WTC11 (cell line): ENCODE data around the gene HNRNPUL2. TPM values are rescaled to one million over a fixed set of nuclear protein-coding genes. Genes with fewer than 3 reads are reported as not detected.

Experiments used
- CREM ChIP-seq: sonication (generic); formaldehyde crosslinking; IDR thresholded peaks from 2 replicates; pipeline ENCODE4 v1.8.1; 2022; ENCODE audit warnings: mild to moderate bottlenecking, missing genetic modification reagents, moderate library complexity
- E2F1 ChIP-seq: sonication (generic); formaldehyde crosslinking; IDR thresholded peaks from 2 replicates; pipeline ENCODE4 v1.8.0; 2022; ENCODE audit warnings: mild to moderate bottlenecking, missing genetic modification reagents
- FOXJ3 ChIP-seq: sonication (generic); formaldehyde crosslinking; IDR thresholded peaks from 2 replicates; pipeline ENCODE4 v1.9.0; 2021; ENCODE audit warnings: missing genetic modification reagents, mild to moderate bottlenecking, borderline replicate concordance
- GTF2I ChIP-seq: fragments of 250-450 bp; sonication (Bioruptor Pico); conservative IDR thresholded peaks from 2 replicates; pipeline ENCODE4 v1.4.0; 2021; ENCODE audit warnings: mild to moderate bottlenecking
- HMGA2 ChIP-seq: fragments of 250-450 bp; sonication (Bioruptor Pico); IDR thresholded peaks from 2 replicates; pipeline ENCODE4 v1.4.0; 2021; ENCODE audit warnings: mild to moderate bottlenecking, moderate library complexity
- IRF2 ChIP-seq: sonication (generic); formaldehyde crosslinking; IDR thresholded peaks from 2 replicates; pipeline ENCODE4 v1.8.0; 2022; ENCODE audit warnings: low read depth, missing genetic modification reagents, borderline replicate concordance
- JAZF1 ChIP-seq: fragments of 250-450 bp; sonication (Bioruptor Pico); IDR thresholded peaks from 2 replicates; pipeline ENCODE4 v1.9.0; 2021; ENCODE audit warnings: moderate library complexity, mild to moderate bottlenecking, inconsistent platforms
- JUN ChIP-seq: sonication (generic); formaldehyde crosslinking; IDR thresholded peaks from 2 replicates; pipeline ENCODE4 v1.8.0; 2023; ENCODE audit warnings: mild to moderate bottlenecking, missing genetic modification reagents
- NFATC4 ChIP-seq: fragments of 250-450 bp; sonication (Bioruptor Pico); IDR thresholded peaks from 2 replicates; pipeline ENCODE4 v1.9.0; 2021; ENCODE audit warnings: mild to moderate bottlenecking
- PREB ChIP-seq: sonication (generic); formaldehyde crosslinking; IDR thresholded peaks from 2 replicates; pipeline ENCODE4 v1.8.1; 2022; ENCODE audit warnings: mild to moderate bottlenecking, missing genetic modification reagents, moderate library complexity, borderline replicate concordance
- PRRX2 ChIP-seq: fragments of 250-450 bp; sonication (Bioruptor Pico); IDR thresholded peaks from 2 replicates; pipeline ENCODE4 v1.8.0; 2021; ENCODE audit warnings: mild to moderate bottlenecking
- SP1 ChIP-seq: sonication (generic); formaldehyde crosslinking; conservative IDR thresholded peaks from 2 replicates; pipeline ENCODE4 v1.8.1; 2022; ENCODE audit warnings: missing genetic modification reagents
- TCF7 ChIP-seq: sonication (generic); formaldehyde crosslinking; IDR thresholded peaks from 2 replicates; pipeline ENCODE4 v1.8.0; 2022; ENCODE audit warnings: mild to moderate bottlenecking, low read depth, missing genetic modification reagents, moderate library complexity
- TEAD1 ChIP-seq: sonication (generic); formaldehyde crosslinking; IDR thresholded peaks from 2 replicates; pipeline ENCODE4 v1.8.0; 2022; ENCODE audit warnings: mild to moderate bottlenecking, missing genetic modification reagents
- ZBTB43 ChIP-seq: sonication (generic); formaldehyde crosslinking; IDR thresholded peaks from 2 replicates; pipeline ENCODE4 v1.8.1; 2023; ENCODE audit warnings: mild to moderate bottlenecking, missing genetic modification reagents
- ZNF219 ChIP-seq: sonication (generic); formaldehyde crosslinking; IDR thresholded peaks from 2 replicates; pipeline ENCODE4 v1.8.0; 2023; ENCODE audit warnings: missing genetic modification reagents, mild to moderate bottlenecking, borderline replicate concordance
- ZNF232 ChIP-seq: sonication (generic); formaldehyde crosslinking; IDR thresholded peaks from 2 replicates; pipeline ENCODE4 v1.8.0; 2022; ENCODE audit warnings: mild to moderate bottlenecking, missing genetic modification reagents
- ZNF416 ChIP-seq: fragments of 250-450 bp; sonication (Bioruptor Pico); IDR thresholded peaks from 2 replicates; pipeline ENCODE4 v1.9.0; 2021; ENCODE audit warnings: mild to moderate bottlenecking, inconsistent platforms
- ZNF423 ChIP-seq: fragments of 250-450 bp; sonication (Bioruptor Pico); IDR thresholded peaks from 2 replicates; pipeline ENCODE4 v2.1.2; 2022; ENCODE audit warnings: mild to moderate bottlenecking, moderate library complexity
- ZNF532 ChIP-seq: fragments of 250-450 bp; sonication (Bioruptor Pico); IDR thresholded peaks from 2 replicates; pipeline ENCODE4 v1.9.0; 2021; ENCODE audit warnings: mild to moderate bottlenecking, borderline replicate concordance
- ZNF671 ChIP-seq: fragments of 250-450 bp; sonication (Bioruptor Pico); IDR thresholded peaks from 2 replicates; pipeline ENCODE4 v1.8.0; 2021; ENCODE audit warnings: mild to moderate bottlenecking
- total RNA-seq: library from RNA; stranded (reverse); gene quantifications from 3 replicates; pipeline ENCODE4 v1.2.3, GENCODE V29; 2021
- TF ChIP-seq, protein P1 (sequence below): fragments of 250-450 bp; sonication (Bioruptor Pico); IDR thresholded peaks from 2 replicates; pipeline ENCODE4 v1.9.0; 2021; ENCODE audit warnings: mild to moderate bottlenecking
- TF ChIP-seq, protein P2 (sequence below): sonication (generic); formaldehyde crosslinking; IDR thresholded peaks from 2 replicates; pipeline ENCODE4 v1.8.1; 2023; ENCODE audit warnings: mild to moderate bottlenecking, missing genetic modification reagents, moderate library complexity
- TF ChIP-seq, protein P3 (sequence below): fragments of 250-450 bp; sonication (Bioruptor Pico); IDR thresholded peaks from 2 replicates; pipeline ENCODE4 v1.8.0; 2021; ENCODE audit warnings: mild to moderate bottlenecking

HNRNPUL2 gene
- total RNA-seq, 1 experiment from 2014 or later: 42.1 TPM

DNA sequence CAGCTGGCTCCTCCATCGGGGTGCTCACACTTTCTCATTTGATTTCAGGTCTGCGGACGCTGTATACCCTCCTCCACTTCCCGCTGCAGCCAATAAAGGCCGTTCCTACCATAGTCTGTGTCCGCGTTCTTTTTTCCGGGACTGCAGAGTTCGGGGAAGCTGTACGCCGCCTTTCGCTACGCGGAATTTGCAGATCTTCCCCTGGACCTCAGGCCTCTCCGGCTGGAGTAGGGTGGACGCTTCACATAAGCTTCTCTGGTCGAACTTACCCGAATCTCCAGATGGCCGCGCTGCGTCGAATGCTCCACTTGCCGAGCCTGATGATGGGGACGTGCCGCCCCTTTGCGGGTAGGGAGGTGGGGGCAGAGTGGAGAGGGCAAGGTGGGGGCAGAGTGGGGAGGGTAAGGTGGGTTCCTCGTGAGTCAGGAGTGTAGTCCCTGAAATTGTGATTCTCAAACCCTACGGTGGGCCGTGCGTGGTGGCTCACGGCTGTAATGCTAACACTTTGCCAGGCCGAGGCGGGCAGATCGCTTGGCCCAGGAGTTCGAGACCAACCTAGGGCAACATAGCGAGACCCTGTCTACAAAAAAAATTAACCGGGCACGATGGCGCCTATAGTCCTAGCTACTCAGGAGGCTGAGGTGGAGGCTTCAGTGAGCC, 61.5 kb downstream of the HNRNPUL2 start (continued):
- TF ChIP-seq GTF2I (CRISPR knock-in tag): 0 out of 2 replicates have a peak, but pooled peaks have one; percentile 8
- TF ChIP-seq ZNF423 (CRISPR knock-in tag): no peak
- TF ChIP-seq ZBTB43 (CRISPR knock-in tag): no peak
- no peak; the same call in 1 of the 2 replicates for TF ChIP-seq TEAD1
- peak; percentile 43; the same call in 1 of the 2 replicates for TF ChIP-seq ZNF416 (CRISPR knock-in tag)
- TF ChIP-seq, protein P1, sequence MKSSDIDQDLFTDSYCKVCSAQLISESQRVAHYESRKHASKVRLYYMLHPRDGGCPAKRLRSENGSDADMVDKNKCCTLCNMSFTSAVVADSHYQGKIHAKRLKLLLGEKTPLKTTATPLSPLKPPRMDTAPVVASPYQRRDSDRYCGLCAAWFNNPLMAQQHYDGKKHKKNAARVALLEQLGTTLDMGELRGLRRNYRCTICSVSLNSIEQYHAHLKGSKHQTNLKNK (CRISPR knock-in tag): no peak
- no peak for TF ChIP-seq JUN
- TF ChIP-seq, protein P2, sequence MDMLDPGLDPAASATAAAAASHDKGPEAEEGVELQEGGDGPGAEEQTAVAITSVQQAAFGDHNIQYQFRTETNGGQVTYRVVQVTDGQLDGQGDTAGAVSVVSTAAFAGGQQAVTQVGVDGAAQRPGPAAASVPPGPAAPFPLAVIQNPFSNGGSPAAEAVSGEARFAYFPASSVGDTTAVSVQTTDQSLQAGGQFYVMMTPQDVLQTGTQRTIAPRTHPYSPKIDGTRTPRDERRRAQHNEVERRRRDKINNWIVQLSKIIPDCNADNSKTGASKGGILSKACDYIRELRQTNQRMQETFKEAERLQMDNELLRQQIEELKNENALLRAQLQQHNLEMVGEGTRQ (CRISPR knock-in tag): no peak
- TF ChIP-seq JAZF1 (CRISPR knock-in tag): no peak
- no peak for TF ChIP-seq ZNF532 (CRISPR knock-in tag)
- no peak for TF ChIP-seq PRRX2
- TF ChIP-seq NFATC4 (CRISPR knock-in tag): no peak; the same call in 1 of the 2 replicates
- no peak for TF ChIP-seq CREM
- TF ChIP-seq HMGA2: no peak
- TF ChIP-seq, protein P3, sequence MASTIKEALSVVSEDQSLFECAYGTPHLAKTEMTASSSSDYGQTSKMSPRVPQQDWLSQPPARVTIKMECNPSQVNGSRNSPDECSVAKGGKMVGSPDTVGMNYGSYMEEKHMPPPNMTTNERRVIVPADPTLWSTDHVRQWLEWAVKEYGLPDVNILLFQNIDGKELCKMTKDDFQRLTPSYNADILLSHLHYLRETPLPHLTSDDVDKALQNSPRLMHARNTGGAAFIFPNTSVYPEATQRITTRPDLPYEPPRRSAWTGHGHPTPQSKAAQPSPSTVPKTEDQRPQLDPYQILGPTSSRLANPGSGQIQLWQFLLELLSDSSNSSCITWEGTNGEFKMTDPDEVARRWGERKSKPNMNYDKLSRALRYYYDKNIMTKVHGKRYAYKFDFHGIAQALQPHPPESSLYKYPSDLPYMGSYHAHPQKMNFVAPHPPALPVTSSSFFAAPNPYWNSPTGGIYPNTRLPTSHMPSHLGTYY: peak; percentile 60; the same call in 1 of the 2 replicates
- 0 out of 2 replicates have a peak, but pooled peaks have one; percentile 3 for TF ChIP-seq ZNF671 (CRISPR knock-in tag)
- TF ChIP-seq IRF2: no peak
- no peak for TF ChIP-seq E2F1 (CRISPR knock-in tag)
- TF ChIP-seq ZNF219 (CRISPR knock-in tag): no peak
- no peak for TF ChIP-seq FOXJ3 (CRISPR knock-in tag)
- TF ChIP-seq PREB (CRISPR knock-in tag): no peak
- TF ChIP-seq SP1 (CRISPR knock-in tag): no peak
- no peak for TF ChIP-seq TCF7 (CRISPR knock-in tag)
- no peak; the same call in 1 of the 2 replicates for TF ChIP-seq ZNF232 (CRISPR knock-in tag)
